HEK293T (cell line): ENCODE results near the gene DNAJC17.

Source experiments
- CTCF ChIA-PET: fragments of 350-600 bp; formaldehyde crosslinking; extraction: SDS; loops from one replicate; lab custom pipeline; 2021; ENCODE audit warnings: antibody characterized with exemption, inconsistent platforms; lab: Yijun Ruan, JAX
- POLR2A ChIA-PET: fragments of 350-600 bp; formaldehyde crosslinking; extraction: SDS; loops from one replicate; lab custom pipeline; 2020; ENCODE audit warnings: antibody characterized with exemption, inconsistent platforms; lab: Yijun Ruan, JAX
- DNase-seq: peaks from one replicate; pipeline ENCODE4 v3.0.0; 2012; ENCODE audit warnings: mixed read lengths; ENCODE audit errors: extremely low spot score
- ARNT ChIP-seq: fragments of 450-650 bp; IDR thresholded peaks from 2 replicates; pipeline ENCODE4 v1.6.1; 2017; ENCODE audit warnings: mild to moderate bottlenecking
- BHLHE40 ChIP-seq: fragments of 450-650 bp; IDR thresholded peaks from 2 replicates; pipeline ENCODE4 v1.6.1; 2016; ENCODE audit warnings: mild to moderate bottlenecking, moderate library complexity, borderline replicate concordance
- CTBP1 ChIP-seq: fragments of 450-650 bp; IDR thresholded peaks from 2 replicates; pipeline ENCODE4 v1.6.1; 2016; ENCODE audit warnings: borderline replicate concordance
- ELF4 ChIP-seq: fragments of 450-650 bp; IDR thresholded peaks from 2 replicates; pipeline ENCODE4 v1.6.1; 2017; ENCODE audit warnings: antibody characterized with exemption
- FOXA1 ChIP-seq: fragments of 450-650 bp; IDR thresholded peaks from 2 replicates; pipeline ENCODE4 v1.6.1; 2016; ENCODE audit warnings: mild to moderate bottlenecking
- FOXK2 ChIP-seq: fragments of 450-650 bp; IDR thresholded peaks from 2 replicates; pipeline ENCODE4 v1.6.1; 2016; ENCODE audit warnings: mild to moderate bottlenecking
- FOXM1 ChIP-seq: fragments of 450-650 bp; IDR thresholded peaks from 2 replicates; pipeline ENCODE4 v1.6.1; 2017; ENCODE audit warnings: mild to moderate bottlenecking, borderline replicate concordance
- HDGF ChIP-seq: fragments of 450-650 bp; IDR thresholded peaks from 2 replicates; pipeline ENCODE4 v1.6.1; 2017; ENCODE audit warnings: antibody characterized with exemption, borderline replicate concordance
- L3MBTL2 ChIP-seq: fragments of 450-650 bp; conservative IDR thresholded peaks from 2 replicates; pipeline ENCODE4 v1.6.1; 2016; ENCODE audit warnings: mild to moderate bottlenecking
- LEF1 ChIP-seq: fragments of 450-650 bp; IDR thresholded peaks from 2 replicates; pipeline ENCODE4 v1.6.1; 2017; ENCODE audit warnings: mild to moderate bottlenecking, borderline replicate concordance
- NFRKB ChIP-seq: fragments of 450-650 bp; IDR thresholded peaks from 2 replicates; pipeline ENCODE4 v1.6.1; 2016; ENCODE audit warnings: mild to moderate bottlenecking, moderate library complexity
- PKNOX1 ChIP-seq: fragments of 450-650 bp; IDR thresholded peaks from 2 replicates; pipeline ENCODE4 v1.6.1; 2016
- SP1 ChIP-seq: fragments of 450-650 bp; IDR thresholded peaks from 2 replicates; pipeline ENCODE4 v1.6.1; 2017
- SUZ12 ChIP-seq: fragments of 450-650 bp; IDR thresholded peaks from 2 replicates; pipeline ENCODE4 v1.6.1; 2016; ENCODE audit warnings: mild to moderate bottlenecking
- TARDBP ChIP-seq: fragments of 450-650 bp; IDR thresholded peaks from 2 replicates; pipeline ENCODE4 v1.6.1; 2016
- ZNF384 ChIP-seq: fragments of 450-650 bp; IDR thresholded peaks from 2 replicates; pipeline ENCODE4 v1.6.1; 2016

DNAJC17 gene

DNA sequence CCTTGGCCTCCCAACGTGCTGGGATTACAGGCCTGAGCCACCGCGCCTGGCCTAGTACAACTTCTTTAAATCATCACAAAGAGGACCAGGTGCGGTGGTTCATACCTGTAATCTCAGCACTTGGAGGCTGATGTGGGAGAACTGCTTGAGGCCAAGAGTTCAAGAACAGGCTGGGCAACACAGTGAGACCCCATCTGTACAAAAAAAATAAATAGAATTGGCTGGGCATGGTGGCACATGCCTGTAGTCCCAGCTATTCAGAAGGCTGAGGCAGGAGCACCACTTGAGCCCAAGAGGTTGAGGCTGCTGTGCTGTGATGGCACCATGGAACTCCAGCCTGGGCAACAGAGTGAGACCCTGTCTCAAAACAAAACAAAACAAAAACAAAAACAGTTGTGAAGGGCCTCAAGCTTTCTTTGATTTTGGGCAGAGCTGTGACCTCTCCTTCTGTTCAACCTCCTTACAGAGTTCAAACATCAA lies 58.1 kb downstream of the DNAJC17 start:
- TF ChIP-seq ELF4 (no peak), NFRKB (no peak), SP1 (no peak), BHLHE40 (no peak), CTBP1 (no peak), PKNOX1 (no peak), FOXM1 (no peak), SUZ12 (no peak), FOXA1 (no peak), L3MBTL2 (no peak), FOXK2 (no peak), ZNF384 (no peak), ARNT (no peak), TARDBP (no peak), LEF1 (no peak), HDGF (no peak)
- POLR2A ChIA-PET = no interaction called here
- CTCF ChIA-PET = interaction anchor here (2.4 kb wide), 1 partner anchor 109 kb away, joined by 6 read pairs; no protein-coding TSS in a partner anchor
- DNase-seq = no peak

DNA sequence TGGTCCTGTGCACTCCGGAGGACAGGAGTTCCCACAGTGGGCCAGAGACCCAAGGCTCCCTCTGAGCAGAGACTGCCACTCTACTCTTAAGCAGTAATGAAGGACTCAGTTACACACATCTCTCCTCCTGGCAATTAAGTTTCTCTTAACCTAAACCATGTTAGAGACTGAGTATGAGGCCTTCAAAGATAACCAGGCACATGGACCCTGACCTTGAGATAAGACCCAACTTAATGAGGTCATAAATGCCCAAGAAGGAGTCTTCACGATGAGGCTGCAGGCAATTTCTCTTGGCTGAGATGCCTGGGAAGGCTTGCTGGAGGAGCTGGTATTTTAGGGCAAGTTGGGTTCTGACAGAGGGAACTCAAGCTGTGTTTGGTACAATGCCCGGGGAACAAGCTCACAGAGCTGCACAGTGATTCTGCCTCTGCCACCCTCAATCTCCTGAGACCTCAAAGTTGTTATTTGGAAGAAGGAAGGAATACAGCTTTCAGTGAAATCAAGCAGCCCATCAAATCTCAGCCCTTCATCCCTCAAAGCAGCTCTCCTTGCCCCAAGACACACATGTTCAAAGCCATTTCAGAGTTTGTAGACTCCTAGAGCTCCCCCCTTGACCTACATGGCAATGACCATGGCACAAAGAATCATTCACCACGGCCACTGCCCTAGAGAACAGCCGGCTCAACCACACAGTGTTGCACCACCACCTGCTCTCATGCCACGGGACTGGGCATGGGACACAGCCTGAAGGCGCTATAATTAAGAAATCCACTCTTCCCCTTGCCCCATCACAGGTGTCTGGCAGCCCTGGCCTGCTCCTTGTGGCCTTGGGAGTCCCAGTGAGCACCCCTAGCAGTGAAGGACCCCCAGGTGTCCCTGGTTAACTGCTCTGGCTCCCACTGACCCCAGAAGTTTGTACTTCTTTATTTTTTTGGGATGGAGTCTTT lies 59.3 kb downstream of the DNAJC17 start:
- POLR2A ChIA-PET = interaction anchor here (0.8 kb wide), 1 partner anchor 17 kb away, joined by 3 read pairs; no protein-coding TSS in a partner anchor
- no peak for TF ChIP-seq PKNOX1
- no peak for TF ChIP-seq TARDBP
- TF ChIP-seq FOXK2 = no peak
- no peak for TF ChIP-seq LEF1
- no peak for TF ChIP-seq NFRKB
- no peak for TF ChIP-seq CTBP1
- TF ChIP-seq ELF4 = no peak
- no peak for TF ChIP-seq L3MBTL2
- TF ChIP-seq BHLHE40 = no peak
- no peak for TF ChIP-seq SUZ12
- no peak for TF ChIP-seq SP1
- TF ChIP-seq ZNF384 = no peak
- no peak for TF ChIP-seq HDGF
- no peak for TF ChIP-seq ARNT
- TF ChIP-seq FOXA1 = no peak
- TF ChIP-seq FOXM1 = no peak
- DNase-seq = no peak
- CTCF ChIA-PET = interaction anchor here (1.1 to 2.4 kb wide), 3 partner anchors 34 to 113 kb away, joined by 3 to 10 read pairs (median 6); no protein-coding TSS in a partner anchor

- DNase-seq = no peak
- TF ChIP-seq ELF4 = no peak
- no peak for TF ChIP-seq LEF1
- no peak for TF ChIP-seq PKNOX1
- TF ChIP-seq BHLHE40 = no peak
- TF ChIP-seq FOXK2 = no peak
- no peak for TF ChIP-seq ZNF384
- no peak for TF ChIP-seq SUZ12
- TF ChIP-seq HDGF = no peak
- POLR2A ChIA-PET = interaction anchor here (0.8 to 1.2 kb wide), 3 partner anchors 18 to 177 kb away, joined by 3 to 4 read pairs (median 3); partner anchors contain the start of gene RHOV
- CTCF ChIA-PET = interaction anchor here (0.6 to 1.7 kb wide), 6 partner anchors 17 to 147 kb away, joined by 3 to 10 read pairs (median 3); partner anchors contain the start of genes GCHFR and VPS18
Measured at GRCh38 chr15:40746916-40747418, 60.3 kb downstream of the DNAJC17 start.

- DNase-seq = no peak
- no peak for TF ChIP-seq BHLHE40
- ChIA-PET POLR2A (interaction anchor here (0.6 to 0.9 kb wide), 2 partner anchors 33 to 63 kb away, joined by 3 to 4 read pairs; partner anchors contain the start of gene DNAJC17), CTCF (interaction anchor here (0.6 to 1.2 kb wide), 2 partner anchors 22 to 38 kb away, joined by 3 to 4 read pairs; no protein-coding TSS in a partner anchor)
Measured at GRCh38 chr15:40744815-40745152, 62.5 kb downstream of the DNAJC17 start.

- DNase-seq = no peak
- TF ChIP-seq FOXK2 = no peak
- no peak for TF ChIP-seq CTBP1
- no peak for TF ChIP-seq PKNOX1
- no peak for TF ChIP-seq ZNF384
- no peak for TF ChIP-seq ELF4
- no peak for TF ChIP-seq FOXM1
- no peak for TF ChIP-seq FOXA1
- TF ChIP-seq SUZ12 = no peak
- TF ChIP-seq LEF1 = no peak
- no peak for TF ChIP-seq HDGF
- TF ChIP-seq NFRKB = no peak
- no peak for TF ChIP-seq ARNT
- TF ChIP-seq BHLHE40 = no peak
- TF ChIP-seq SP1 = no peak
- ChIA-PET CTCF (interaction anchor here (1.2 kb wide), 1 partner anchor 38 kb away, joined by 4 read pairs; no protein-coding TSS in a partner anchor), POLR2A (interaction anchor here (0.6 to 0.9 kb wide), 2 partner anchors 32 to 63 kb away, joined by 3 to 4 read pairs; partner anchors contain the start of gene DNAJC17)
Measured at GRCh38 chr15:40743921-40744814, 63.1 kb downstream of the DNAJC17 start.
